ENCODE measurements around the gene TOGARAM2. TPM values are rescaled to one million over a fixed set of nuclear protein-coding genes. Genes with fewer than 3 reads are reported as not detected.

The TOGARAM2 gene
- polyA plus RNA-seq, 1 donor (not counting 4 experiments of a cell fraction or from before 2014, with no cell fraction given), result 0.10 TPM

DNA sequence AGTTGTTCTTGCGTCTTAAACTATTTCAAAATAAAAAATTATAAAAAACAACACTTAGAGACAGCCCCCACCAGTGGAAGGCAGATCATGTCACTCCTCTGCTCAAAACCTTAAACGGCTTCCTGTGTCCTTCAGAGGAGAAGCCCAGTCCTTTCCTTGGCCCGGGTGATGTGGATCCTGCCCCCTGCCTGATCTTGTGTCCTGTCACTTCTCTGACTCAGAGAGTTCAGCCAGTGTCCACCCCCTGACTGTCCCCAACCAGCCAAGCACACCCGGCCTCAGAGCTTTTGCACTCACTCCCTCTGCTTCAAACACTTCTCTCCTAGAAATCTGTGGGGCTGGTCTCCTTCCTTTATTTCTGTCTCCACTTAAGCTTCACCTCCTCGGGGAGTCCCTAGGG, 35.4 kb downstream of the TOGARAM2 start:
- Histone ChIP-seq H3K9me1 (ENCODE audit: control insufficient read depth, extremely low read depth, insufficient read depth, low read length) (no peaks in the 10 kb centered on the region), H3K4me1 (ENCODE audit: control insufficient read depth, extremely low read depth, insufficient read depth, low read length) (no peaks in the 10 kb centered on the region), H3K4me2 (ENCODE audit: control insufficient read depth, extremely low read depth, insufficient read depth, low read depth, low read length) (no peak overlapping the region), H3K9ac (ENCODE audit: control insufficient read depth, extremely low read depth, insufficient read depth, low read length) (no peak overlapping the region), H3K79me2 (ENCODE audit: control insufficient read depth, insufficient read depth, low read length) (no peaks in the 10 kb centered on the region), H3K36me3 (ENCODE audit: control insufficient read depth in 2 of 2, extremely low read depth in 1 of 2, insufficient read depth in 2 of 2, low read length in 2 of 2) (no peaks in the 10 kb centered on the region), H3K4me3 (ENCODE audit: control insufficient read depth in 2 of 3, extremely low read depth in 1 of 3, insufficient read depth in 2 of 3, low read depth in 1 of 3, low read length in 3 of 3) (no peak overlapping the region), H3K27me3 (ENCODE audit: control insufficient read depth, extremely low read depth, insufficient read depth, low read length) (peaks cover 12% of the 10 kb centered on the region), H4K20me1 (ENCODE audit: control insufficient read depth, extremely low read depth, insufficient read depth, low read length) (no peaks in the 10 kb centered on the region), H3K27ac (ENCODE audit: control insufficient read depth, insufficient read depth, low read length) (no peak overlapping the region), H2AFZ (ENCODE audit: control insufficient read depth, low read length) (no peak overlapping the region), H3K9me3 (ENCODE audit: control insufficient read depth, low read depth, low read length) (no peaks in the 10 kb centered on the region)
- TF ChIP-seq EZH2 (IDR thresholded peaks at IDR 0.05; ENCODE audit: low read length), result no peak
- DNase-seq (ENCODE audit: low read depth, low spot score), result no peak
- FAIRE-seq, result no peak
- dilution Hi-C loops (cut with MboI; ENCODE audit: extremely low pct_ligation_motif_present, low sequenced_read_pairs), result no loop called here

DNA sequence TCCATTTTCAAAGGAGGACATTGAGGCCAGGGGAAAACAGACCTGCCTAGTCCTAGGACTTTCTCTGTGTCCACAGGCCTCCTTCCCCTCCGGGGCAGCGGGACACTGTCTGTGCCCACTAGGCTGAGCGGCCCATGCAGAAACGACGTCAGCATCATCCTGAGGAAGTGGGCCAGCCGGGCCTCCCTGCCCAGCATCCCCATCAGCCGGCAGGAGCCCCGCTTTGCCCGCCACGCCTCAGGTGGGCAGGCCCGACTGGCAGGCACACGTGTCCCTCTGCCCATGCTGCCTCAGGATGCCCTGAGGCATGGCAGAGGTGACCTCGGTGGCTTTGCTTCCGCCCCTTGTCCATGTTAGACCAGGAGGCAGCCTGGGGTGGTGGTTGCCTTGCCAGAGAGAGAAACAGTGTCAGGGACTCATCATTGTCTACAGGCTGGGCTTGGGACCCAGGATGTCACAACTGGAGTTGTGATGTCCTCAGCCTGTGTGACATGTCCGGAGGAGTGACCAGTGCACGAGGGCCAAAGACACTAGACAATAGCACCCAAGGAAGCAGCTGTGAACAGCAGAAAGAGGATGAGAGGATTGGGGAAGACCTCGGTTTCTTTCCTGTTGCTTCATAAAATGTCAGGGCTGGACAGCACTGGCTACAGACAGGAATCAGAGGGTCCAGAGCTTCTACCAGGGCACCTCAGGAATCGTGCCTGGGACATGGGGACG, 36.8 kb downstream of the TOGARAM2 start:
- Histone ChIP-seq H3K27me3 (ENCODE audit: control insufficient read depth, extremely low read depth, insufficient read depth, low read length) (peaks cover 10% of the 10 kb centered on the region), H3K4me2 (ENCODE audit: control insufficient read depth, extremely low read depth, insufficient read depth, low read depth, low read length) (no peak overlapping the region), H3K79me2 (ENCODE audit: control insufficient read depth, insufficient read depth, low read length) (no peaks in the 10 kb centered on the region), H3K27ac (ENCODE audit: control insufficient read depth, insufficient read depth, low read length) (no peak overlapping the region), H3K9me1 (ENCODE audit: control insufficient read depth, extremely low read depth, insufficient read depth, low read length) (no peaks in the 10 kb centered on the region), H3K9ac (ENCODE audit: control insufficient read depth, extremely low read depth, insufficient read depth, low read length) (no peak overlapping the region), H3K4me3 (ENCODE audit: control insufficient read depth in 2 of 3, extremely low read depth in 1 of 3, insufficient read depth in 2 of 3, low read depth in 1 of 3, low read length in 3 of 3) (no peak overlapping the region), H2AFZ (ENCODE audit: control insufficient read depth, low read length) (no peak overlapping the region), H3K36me3 (ENCODE audit: control insufficient read depth in 2 of 2, extremely low read depth in 1 of 2, insufficient read depth in 2 of 2, low read length in 2 of 2) (no peaks in the 10 kb centered on the region), H3K9me3 (ENCODE audit: control insufficient read depth, low read depth, low read length) (no peaks in the 10 kb centered on the region), H4K20me1 (ENCODE audit: control insufficient read depth, extremely low read depth, insufficient read depth, low read length) (no peaks in the 10 kb centered on the region), H3K4me1 (ENCODE audit: control insufficient read depth, extremely low read depth, insufficient read depth, low read length) (no peaks in the 10 kb centered on the region)
- dilution Hi-C loops (cut with MboI; ENCODE audit: extremely low pct_ligation_motif_present, low sequenced_read_pairs), result no loop called here
- FAIRE-seq (no peak), DNase-seq (ENCODE audit: low read depth, low spot score) (no peak)
- no peak for TF ChIP-seq EZH2 (IDR thresholded peaks at IDR 0.05; ENCODE audit: low read length)
- TF ChIP-seq, protein P1, sequence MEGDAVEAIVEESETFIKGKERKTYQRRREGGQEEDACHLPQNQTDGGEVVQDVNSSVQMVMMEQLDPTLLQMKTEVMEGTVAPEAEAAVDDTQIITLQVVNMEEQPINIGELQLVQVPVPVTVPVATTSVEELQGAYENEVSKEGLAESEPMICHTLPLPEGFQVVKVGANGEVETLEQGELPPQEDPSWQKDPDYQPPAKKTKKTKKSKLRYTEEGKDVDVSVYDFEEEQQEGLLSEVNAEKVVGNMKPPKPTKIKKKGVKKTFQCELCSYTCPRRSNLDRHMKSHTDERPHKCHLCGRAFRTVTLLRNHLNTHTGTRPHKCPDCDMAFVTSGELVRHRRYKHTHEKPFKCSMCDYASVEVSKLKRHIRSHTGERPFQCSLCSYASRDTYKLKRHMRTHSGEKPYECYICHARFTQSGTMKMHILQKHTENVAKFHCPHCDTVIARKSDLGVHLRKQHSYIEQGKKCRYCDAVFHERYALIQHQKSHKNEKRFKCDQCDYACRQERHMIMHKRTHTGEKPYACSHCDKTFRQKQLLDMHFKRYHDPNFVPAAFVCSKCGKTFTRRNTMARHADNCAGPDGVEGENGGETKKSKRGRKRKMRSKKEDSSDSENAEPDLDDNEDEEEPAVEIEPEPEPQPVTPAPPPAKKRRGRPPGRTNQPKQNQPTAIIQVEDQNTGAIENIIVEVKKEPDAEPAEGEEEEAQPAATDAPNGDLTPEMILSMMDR (optimal IDR thresholded peaks at IDR 0.05 in 1 of 3, IDR thresholded peaks at IDR 0.05 in 1 of 3, conservative IDR thresholded peaks at IDR 0.05 in 1 of 3; ENCODE audit: extremely low read depth in 1 of 3, insufficient read depth in 2 of 3, low read length in 3 of 3), result no peak

DNA sequence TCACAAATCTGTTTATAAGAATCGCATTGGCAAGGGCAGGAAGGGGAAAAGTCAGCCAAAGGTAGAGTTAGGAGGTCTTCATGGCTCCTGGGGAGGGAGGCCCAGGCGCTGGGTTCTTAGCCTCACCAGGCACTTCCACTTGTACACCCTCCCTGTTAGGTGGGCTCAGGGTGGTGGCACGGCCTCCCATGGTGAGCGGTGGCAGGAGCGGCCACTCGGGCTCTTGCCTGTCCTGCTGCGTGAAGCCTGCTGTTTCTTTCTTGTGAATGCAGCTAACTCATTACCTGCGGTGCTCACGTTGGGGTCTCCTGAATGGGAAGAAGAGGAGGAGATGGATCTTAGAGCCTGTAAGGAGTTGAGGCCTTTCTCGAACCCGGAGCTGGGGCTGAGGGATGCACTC, 40.8 kb downstream of the TOGARAM2 start:
- Histone ChIP-seq H3K9ac (ENCODE audit: control insufficient read depth, extremely low read depth, insufficient read depth, low read length) (no peak overlapping the region), H4K20me1 (ENCODE audit: control insufficient read depth, extremely low read depth, insufficient read depth, low read length) (no peaks in the 10 kb centered on the region), H3K9me3 (ENCODE audit: control insufficient read depth, low read depth, low read length) (no peaks in the 10 kb centered on the region), H3K27me3 (ENCODE audit: control insufficient read depth, extremely low read depth, insufficient read depth, low read length) (no peaks in the 10 kb centered on the region), H2AFZ (ENCODE audit: control insufficient read depth, low read length) (no peak overlapping the region), H3K4me2 (ENCODE audit: control insufficient read depth, extremely low read depth, insufficient read depth, low read depth, low read length) (no peak overlapping the region), H3K4me1 (ENCODE audit: control insufficient read depth, extremely low read depth, insufficient read depth, low read length) (no peaks in the 10 kb centered on the region), H3K79me2 (ENCODE audit: control insufficient read depth, insufficient read depth, low read length) (no peaks in the 10 kb centered on the region), H3K36me3 (ENCODE audit: control insufficient read depth in 2 of 2, extremely low read depth in 1 of 2, insufficient read depth in 2 of 2, low read length in 2 of 2) (no peaks in the 10 kb centered on the region), H3K4me3 (ENCODE audit: control insufficient read depth in 2 of 3, extremely low read depth in 1 of 3, insufficient read depth in 2 of 3, low read depth in 1 of 3, low read length in 3 of 3) (no peak overlapping the region), H3K9me1 (ENCODE audit: control insufficient read depth, extremely low read depth, insufficient read depth, low read length) (no peaks in the 10 kb centered on the region), H3K27ac (ENCODE audit: control insufficient read depth, insufficient read depth, low read length) (no peak overlapping the region)
- TF ChIP-seq, protein P1 (optimal IDR thresholded peaks at IDR 0.05 in 1 of 3, IDR thresholded peaks at IDR 0.05 in 1 of 3, conservative IDR thresholded peaks at IDR 0.05 in 1 of 3; ENCODE audit: extremely low read depth in 1 of 3, insufficient read depth in 2 of 3, low read length in 3 of 3), result no peak
- TF ChIP-seq EZH2 (IDR thresholded peaks at IDR 0.05; ENCODE audit: low read length), result no peak
- DNase-seq (ENCODE audit: low read depth, low spot score), result no peak
- dilution Hi-C loops (cut with MboI; ENCODE audit: extremely low pct_ligation_motif_present, low sequenced_read_pairs), result no loop called here
- no peak for FAIRE-seq

All from keratinocyte (primary cell).